ENCODE data around the gene GNAZ. TPM values are rescaled to one million over a fixed set of nuclear protein-coding genes. Genes with fewer than 3 reads are reported as not detected.

The GNAZ gene
- total RNA-seq, 1 experiment from 2014 or later: 1.2 TPM

- H3K27ac ChIP-seq: no peak overlapping the region
- BruUV-seq (replicated peaks): no TSS peak
- H3K36me3 ChIP-seq (ENCODE audit: low read depth): no peaks in the 10 kb centered on the region
- no peaks in the 10 kb centered on the region for H3K79me2 ChIP-seq (ENCODE audit: low read depth)
- no peak for DNase-seq
- POLR2A ChIA-PET (ENCODE audit: unreplicated experiment): no interaction called here
- H3F3A ChIP-seq (ENCODE audit: insufficient read depth, low read depth): no peaks in the 10 kb centered on the region
- H3K4me2 ChIP-seq: no peak overlapping the region
- no peak overlapping the region for H3K4me3 ChIP-seq
- intact Hi-C loops (cut with micrococcal nuclease; ENCODE audit: unreplicated experiment): no loop called here
- H3K27me3 ChIP-seq (ENCODE audit: insufficient read depth, low read depth): peaks cover 28% of the 10 kb centered on the region; the same call in 1 of the 2 replicates
- CTCF ChIA-PET: no interaction called here
- no peaks in the 10 kb centered on the region for H3K4me1 ChIP-seq (replicated peaks; ENCODE audit: insufficient read depth)
- H4K20me1 ChIP-seq (ENCODE audit: insufficient read depth): no peaks in the 10 kb centered on the region
- no peaks in the 10 kb centered on the region for H3K9me2 ChIP-seq (ENCODE audit: insufficient read depth)
- H2AFZ ChIP-seq: no peak overlapping the region
- H3K9me3 ChIP-seq (ENCODE audit: insufficient read depth, low read depth): no peaks in the 10 kb centered on the region
- TF ChIP-seq CTCF (conservative IDR thresholded peaks at IDR 0.05) (no peak), EZH2 (IDR thresholded peaks at IDR 0.05; ENCODE audit: low read depth) (no peak)
Measured at GRCh38 chr22:23115369-23115768, 45.0 kb downstream of the GNAZ start.

- no peaks in the 10 kb centered on the region for H3K79me2 ChIP-seq (ENCODE audit: low read depth)
- CTCF ChIA-PET: no interaction called here
- peaks cover 28% of the 10 kb centered on the region for H3K27me3 ChIP-seq (ENCODE audit: insufficient read depth, low read depth)
- H3K27ac ChIP-seq: no peak overlapping the region
- H2AFZ ChIP-seq: no peak overlapping the region
- POLR2A ChIA-PET (ENCODE audit: unreplicated experiment): no interaction called here
- no peak for TF ChIP-seq EZH2 (IDR thresholded peaks at IDR 0.05; ENCODE audit: low read depth)
- TF ChIP-seq CTCF (conservative IDR thresholded peaks at IDR 0.05): no peak
- H3K9me3 ChIP-seq (ENCODE audit: insufficient read depth, low read depth): no peaks in the 10 kb centered on the region
- H3K4me2 ChIP-seq: no peak overlapping the region
- no peaks in the 10 kb centered on the region for H3K4me1 ChIP-seq (replicated peaks; ENCODE audit: insufficient read depth)
- H4K20me1 ChIP-seq (ENCODE audit: insufficient read depth): no peaks in the 10 kb centered on the region
- no peaks in the 10 kb centered on the region for H3F3A ChIP-seq (ENCODE audit: insufficient read depth, low read depth)
- H3K36me3 ChIP-seq (ENCODE audit: low read depth): no peaks in the 10 kb centered on the region
- no peak overlapping the region for H3K4me3 ChIP-seq
- no peaks in the 10 kb centered on the region for H3K9me2 ChIP-seq (ENCODE audit: insufficient read depth)
- intact Hi-C loops (cut with micrococcal nuclease; ENCODE audit: unreplicated experiment): no loop called here
- DNase-seq: no peak
- BruUV-seq (replicated peaks): no TSS peak
Measured at GRCh38 chr22:23115825-23116494, 45.6 kb downstream of the GNAZ start.

GRCh38 chr22:23116506-23117263, 46.4 kb downstream of the GNAZ start:
- Histone ChIP-seq H4K20me1 (ENCODE audit: insufficient read depth) (no peaks in the 10 kb centered on the region), H3K79me2 (ENCODE audit: low read depth) (no peaks in the 10 kb centered on the region), H3K4me2 (no peak overlapping the region), H3K9me2 (ENCODE audit: insufficient read depth) (no peaks in the 10 kb centered on the region), H3F3A (ENCODE audit: insufficient read depth, low read depth) (no peaks in the 10 kb centered on the region), H3K4me1 (replicated peaks; ENCODE audit: insufficient read depth) (no peaks in the 10 kb centered on the region), H3K27ac (no peak overlapping the region), H3K4me3 (no peak overlapping the region), H3K36me3 (ENCODE audit: low read depth) (no peaks in the 10 kb centered on the region), H2AFZ (no peak overlapping the region), H3K27me3 (ENCODE audit: insufficient read depth, low read depth) (peaks cover 29% of the 10 kb centered on the region), H3K9me3 (ENCODE audit: insufficient read depth, low read depth) (no peaks in the 10 kb centered on the region)
- POLR2A ChIA-PET (ENCODE audit: unreplicated experiment): no interaction called here
- no peak for DNase-seq
- no peak for TF ChIP-seq EZH2 (IDR thresholded peaks at IDR 0.05; ENCODE audit: low read depth)
- TF ChIP-seq CTCF (conservative IDR thresholded peaks at IDR 0.05): no peak
- CTCF ChIA-PET: no interaction called here
- BruUV-seq (replicated peaks): no TSS peak
- intact Hi-C loops (cut with micrococcal nuclease; ENCODE audit: unreplicated experiment): no loop called here
